Thyroid gland (tissue), 4 donors: ENCODE data around the gene RENBP.

Source experiments
- CTCF ChIP-seq, 6 experiments: fragments of 200-600 bp in 3 of 6; fragments of 450-650 bp in 3 of 6; sonication (generic) in 3 of 6; IDR thresholded peaks; one replicate each; pipeline ENCODE4 v1.5.1; 2016 to 2019; ENCODE audit warnings: antibody characterized with exemption in 6 of 6, mild to moderate bottlenecking in 2 of 6, inconsistent platforms in 1 of 6, moderate library complexity in 1 of 6
- POLR2A ChIP-seq, 2 donors: fragments of 450-650 bp; IDR thresholded peaks; one replicate each; pipeline ENCODE4 v1.6.1; 2017; ENCODE audit warnings: antibody characterized with exemption in 2 of 2, mild to moderate bottlenecking in 2 of 2, moderate library complexity in 1 of 2

GRCh38 chrX:153956044-153956907, 11.8 kb upstream of the RENBP start:
- TF ChIP-seq CTCF (IDR thresholded peaks at IDR 0.05) (no peak), POLR2A (IDR thresholded peaks at IDR 0.05) (no peak)
